Measurements from ENCODE around the gene CUL9. TPM values are rescaled to one million over a fixed set of nuclear protein-coding genes. Genes with fewer than 3 reads are reported as not detected.

CUL9 gene
- total RNA-seq, 1 donor from 2014 or later = 29.0 TPM

DNA sequence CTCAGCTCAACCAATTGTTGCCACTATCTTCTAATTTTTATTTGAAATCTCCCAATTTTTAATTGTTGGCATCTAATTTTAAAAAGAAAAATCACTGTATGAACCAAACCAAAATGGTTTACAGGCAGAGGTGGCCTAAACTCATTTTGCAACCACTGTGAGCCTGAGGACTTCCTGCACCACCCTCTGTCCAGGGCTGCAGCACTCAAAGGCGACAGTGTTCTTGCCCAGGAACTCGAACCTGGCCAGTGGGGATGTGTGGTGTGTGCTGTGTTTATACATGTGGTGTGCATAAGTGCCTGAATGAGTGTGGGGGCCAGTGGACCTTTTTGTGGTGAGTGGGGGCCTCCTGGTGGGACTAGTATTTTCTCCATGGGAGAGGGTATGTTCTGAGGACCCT, 91.7 kb downstream of the CUL9 start:
- Histone ChIP-seq H3K36me3 (ENCODE audit: control insufficient read depth, insufficient read depth, low read length) (no peaks in the 10 kb centered on the region), H3K4me3 (ENCODE audit: low read depth, low read length) (no peak overlapping the region), H3K27me3 (ENCODE audit: control insufficient read depth, insufficient read depth, low read length) (peaks cover 28% of the 10 kb centered on the region)
- FAIRE-seq (no peak), DNase-seq (ENCODE audit: low read depth) (no peak)
- TF ChIP-seq, protein P1, sequence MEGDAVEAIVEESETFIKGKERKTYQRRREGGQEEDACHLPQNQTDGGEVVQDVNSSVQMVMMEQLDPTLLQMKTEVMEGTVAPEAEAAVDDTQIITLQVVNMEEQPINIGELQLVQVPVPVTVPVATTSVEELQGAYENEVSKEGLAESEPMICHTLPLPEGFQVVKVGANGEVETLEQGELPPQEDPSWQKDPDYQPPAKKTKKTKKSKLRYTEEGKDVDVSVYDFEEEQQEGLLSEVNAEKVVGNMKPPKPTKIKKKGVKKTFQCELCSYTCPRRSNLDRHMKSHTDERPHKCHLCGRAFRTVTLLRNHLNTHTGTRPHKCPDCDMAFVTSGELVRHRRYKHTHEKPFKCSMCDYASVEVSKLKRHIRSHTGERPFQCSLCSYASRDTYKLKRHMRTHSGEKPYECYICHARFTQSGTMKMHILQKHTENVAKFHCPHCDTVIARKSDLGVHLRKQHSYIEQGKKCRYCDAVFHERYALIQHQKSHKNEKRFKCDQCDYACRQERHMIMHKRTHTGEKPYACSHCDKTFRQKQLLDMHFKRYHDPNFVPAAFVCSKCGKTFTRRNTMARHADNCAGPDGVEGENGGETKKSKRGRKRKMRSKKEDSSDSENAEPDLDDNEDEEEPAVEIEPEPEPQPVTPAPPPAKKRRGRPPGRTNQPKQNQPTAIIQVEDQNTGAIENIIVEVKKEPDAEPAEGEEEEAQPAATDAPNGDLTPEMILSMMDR (IDR thresholded peaks at IDR 0.05; ENCODE audit: insufficient read depth, low read length, severe bottlenecking) = no peak

Other genes with a start within 250 kb of the CUL9 start
- gene GNMT, start 221.4 kb upstream of the CUL9 start, total RNA-seq = 0.26 TPM in 1 of 2 replicates, not detected in the other
- gene PEX6, start 203.0 kb upstream of the CUL9 start, total RNA-seq = 25.0 and 32.1 TPM in 2 replicates
- 20.2 and 27.6 TPM in 2 replicates for gene PPP2R5D, start 197.6 kb upstream of the CUL9 start, total RNA-seq
- 55.2 and 62.4 TPM in 2 replicates for gene MEA1, start 168.2 kb upstream of the CUL9 start, total RNA-seq
- 60.4 and 70.6 TPM in 2 replicates for gene KLHDC3, start 167.9 kb upstream of the CUL9 start, total RNA-seq
- 84.7 and 97.1 TPM in 2 replicates for gene RRP36, start 160.6 kb upstream of the CUL9 start, total RNA-seq
- gene CUL7, start 128.3 kb upstream of the CUL9 start, total RNA-seq = 16.9 and 20.5 TPM in 2 replicates
- 32.8 and 50.3 TPM in 2 replicates for gene MRPL2, start 122.8 kb upstream of the CUL9 start, total RNA-seq
- 10.4 and 14.5 TPM in 2 replicates for gene KLC4, start 122.6 kb upstream of the CUL9 start, total RNA-seq
- gene PTK7, start 105.9 kb upstream of the CUL9 start, total RNA-seq = 53.2 and 69.5 TPM in 2 replicates
- 10.8 and 20.1 TPM in 2 replicates for gene SRF, start 10.9 kb upstream of the CUL9 start, total RNA-seq
- 59.8 and 75.4 TPM in 2 replicates for gene DNPH1, start 47.3 kb downstream of the CUL9 start, total RNA-seq
- not detected in 2 replicates for gene TTBK1, start 61.3 kb downstream of the CUL9 start, total RNA-seq
- not detected in 2 replicates for gene SLC22A7, start 116.1 kb downstream of the CUL9 start, total RNA-seq
- not detected in 2 replicates for gene CRIP3, start 126.6 kb downstream of the CUL9 start, total RNA-seq
- gene ZNF318, start 187.5 kb downstream of the CUL9 start, total RNA-seq = 1.8 and 2.1 TPM in 2 replicates
- 9.7 and 11.0 TPM in 2 replicates for gene ABCC10, start 245.3 kb downstream of the CUL9 start, total RNA-seq